Prostate gland (tissue), 2 donors: Measurements from ENCODE around the gene ST6GALNAC5. TPM values are rescaled to one million over a fixed set of nuclear protein-coding genes. Genes with fewer than 3 reads are reported as not detected.
A peak's percentile ranks its signal among the peaks of the same experiment; 100 is the strongest.

Source experiments
- DNase-seq: peaks from one replicate; pipeline ENCODE4 v3.0.0-alpha.2; 2019; ENCODE audit warnings: low spot score
- H3K27ac ChIP-seq, 2 donors: fragments of 200-600 bp; sonication (generic); 2 replicates each; pipeline ENCODE4 v1.5.1; 2017 to 2019
- H3K27me3 ChIP-seq: fragments of 200-600 bp; sonication (generic); replicated peaks from 2 replicates; pipeline ENCODE4 v1.5.1; 2019; ENCODE audit not compliant: insufficient read depth
- H3K36me3 ChIP-seq, 2 donors: fragments of 200-600 bp; sonication (generic); 1 replicate in 1 of 2; 2 replicates in 1 of 2; pipeline versions ENCODE4 v1.5.1 to v1.8.1; 2017 to 2019
- H3K4me1 ChIP-seq: fragments of 200-600 bp; sonication (generic); replicated peaks from 2 replicates; pipeline ENCODE4 v1.5.1; 2019
- H3K4me3 ChIP-seq, 2 donors: fragments of 200-600 bp; sonication (generic); 2 replicates each; pipeline ENCODE4 v1.5.1; 2017 to 2019
- H3K9me3 ChIP-seq: fragments of 200-600 bp; sonication (generic); 2 replicates; pipeline ENCODE4 v1.5.1; 2017
- POLR2A ChIP-seq: fragments of 450-650 bp; IDR thresholded peaks from one replicate; pipeline ENCODE4 v1.6.1; 2016; ENCODE audit warnings: antibody characterized with exemption, mild to moderate bottlenecking
- POLR2AphosphoS5 ChIP-seq: sonication (generic); formaldehyde crosslinking; IDR thresholded peaks from one replicate; pipeline ENCODE4 v1.6.1; 2017; ENCODE audit warnings: antibody characterized with exemption
- WGBS: methylation state at CpG from one replicate; pipeline ENCODE4 v1.1.5; 2018; 5-methylcytosine and 5-hydroxymethylcytosine counted together
- intact Hi-C: fragments of 100-400 bp; cut with DNase I; formaldehyde crosslinking; loops from one replicate; pipeline ENCODE4 v1.14.2; 2022
- total RNA-seq, 2 donors: library from RNA; depleted of rRNA; stranded (reverse); fragments of >200 nt; gene quantifications; one replicate each; pipeline ENCODE4 v1.1.0, GENCODE V29; 2016
- TF ChIP-seq, protein P1 (sequence below), 4 experiments: fragments of 200-600 bp in 2 of 4; fragments of 450-650 bp in 2 of 4; sonication (generic) in 2 of 4; IDR thresholded peaks; 1 replicate in 3 of 4; 2 replicates in 1 of 4; pipeline ENCODE4 v1.5.1; 2016 to 2019; ENCODE audit warnings: antibody characterized with exemption in 4 of 4, mild to moderate bottlenecking in 2 of 4, moderate library complexity in 2 of 4

Gene ST6GALNAC5
- total RNA-seq, 2 donors from 2014 or later, result 4.8 to 18.5 TPM

GRCh38 chr1:76864383-76864782 is 2.9 kb upstream of the ST6GALNAC5 start:
- intact Hi-C loops, result loop anchor here (10.0 kb wide), 1 partner anchor 710 kb away; no protein-coding TSS in a partner anchor
- Histone ChIP-seq H3K4me3 (no peak overlapping the region), H3K27me3 (peaks cover 14% of the 10 kb centered on the region), H3K9me3 (no peaks in the 10 kb centered on the region), H3K4me1 (peaks cover 9% of the 10 kb centered on the region), H3K36me3 (no peaks in the 10 kb centered on the region), H3K27ac (no peak overlapping the region)
- 69% methylated on average over 5 of the region's 5 CpGs for WGBS
- DNase-seq, result no peak
- TF ChIP-seq, protein P1, sequence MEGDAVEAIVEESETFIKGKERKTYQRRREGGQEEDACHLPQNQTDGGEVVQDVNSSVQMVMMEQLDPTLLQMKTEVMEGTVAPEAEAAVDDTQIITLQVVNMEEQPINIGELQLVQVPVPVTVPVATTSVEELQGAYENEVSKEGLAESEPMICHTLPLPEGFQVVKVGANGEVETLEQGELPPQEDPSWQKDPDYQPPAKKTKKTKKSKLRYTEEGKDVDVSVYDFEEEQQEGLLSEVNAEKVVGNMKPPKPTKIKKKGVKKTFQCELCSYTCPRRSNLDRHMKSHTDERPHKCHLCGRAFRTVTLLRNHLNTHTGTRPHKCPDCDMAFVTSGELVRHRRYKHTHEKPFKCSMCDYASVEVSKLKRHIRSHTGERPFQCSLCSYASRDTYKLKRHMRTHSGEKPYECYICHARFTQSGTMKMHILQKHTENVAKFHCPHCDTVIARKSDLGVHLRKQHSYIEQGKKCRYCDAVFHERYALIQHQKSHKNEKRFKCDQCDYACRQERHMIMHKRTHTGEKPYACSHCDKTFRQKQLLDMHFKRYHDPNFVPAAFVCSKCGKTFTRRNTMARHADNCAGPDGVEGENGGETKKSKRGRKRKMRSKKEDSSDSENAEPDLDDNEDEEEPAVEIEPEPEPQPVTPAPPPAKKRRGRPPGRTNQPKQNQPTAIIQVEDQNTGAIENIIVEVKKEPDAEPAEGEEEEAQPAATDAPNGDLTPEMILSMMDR (IDR thresholded peaks at IDR 0.05), result no peak
- TF ChIP-seq POLR2AphosphoS5, result no peak
- no peak for TF ChIP-seq POLR2A

DNA sequence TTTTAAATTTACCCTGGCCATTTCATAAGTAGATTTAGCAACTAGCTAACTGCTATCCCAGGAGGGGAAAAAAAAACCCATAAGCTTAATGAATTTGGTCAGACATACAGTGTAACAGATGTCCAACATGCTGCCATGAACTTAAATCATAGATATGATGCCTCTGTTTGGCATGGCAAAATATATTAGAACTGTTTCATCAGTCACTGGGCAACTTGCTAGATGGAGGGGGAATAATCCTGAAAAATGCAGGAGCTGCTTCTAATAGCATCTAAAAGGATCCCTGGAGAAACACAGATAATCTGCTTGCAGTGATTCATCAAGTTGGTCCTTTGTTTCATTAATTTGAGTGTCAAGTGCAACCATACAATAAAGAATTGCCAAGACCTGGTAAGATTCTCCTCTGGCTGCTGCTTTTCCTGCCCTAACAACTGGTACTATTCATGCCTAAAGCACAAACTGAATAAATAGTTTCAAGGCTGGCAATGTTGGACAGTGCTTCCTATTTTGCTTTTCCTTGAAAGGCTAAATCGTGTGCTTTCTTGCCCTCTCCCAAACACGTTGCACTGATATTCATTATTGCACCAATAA is 1.5 kb upstream of the ST6GALNAC5 start:
- Histone ChIP-seq H3K27ac (no peak overlapping the region), H3K36me3 (no peaks in the 10 kb centered on the region), H3K9me3 (no peaks in the 10 kb centered on the region), H3K4me1 (peaks cover 9% of the 10 kb centered on the region), H3K4me3 (no peak overlapping the region), H3K27me3 (peaks cover 14% of the 10 kb centered on the region)
- no peak for TF ChIP-seq POLR2A
- TF ChIP-seq, protein P1 (IDR thresholded peaks at IDR 0.05), result no peak
- TF ChIP-seq POLR2AphosphoS5, result no peak
- no peak for DNase-seq
- intact Hi-C loops, result loop anchor here (5.0 to 10.0 kb wide), 2 partner anchors 533 to 711 kb away; no protein-coding TSS in a partner anchor
- WGBS, result 75% methylated on average over 2 of the region's 2 CpGs

DNA sequence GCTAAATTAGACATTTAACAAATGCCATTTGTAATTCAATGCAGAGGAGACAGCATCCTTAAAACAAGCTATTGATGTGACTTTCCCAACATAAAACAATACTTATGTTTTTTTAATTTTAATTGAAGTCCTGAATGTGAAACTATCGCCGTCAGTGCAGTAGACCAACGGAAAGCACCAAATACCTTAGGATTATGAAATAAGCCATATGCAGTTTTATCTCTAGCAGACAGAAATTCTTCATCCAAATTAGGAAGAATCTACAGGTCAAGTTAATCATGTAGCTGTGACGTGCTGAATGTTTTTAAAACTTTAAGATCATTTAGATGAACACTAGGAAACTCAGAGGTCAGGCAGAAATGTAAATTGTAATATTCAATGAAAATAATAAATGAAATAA is 714 bp upstream of the ST6GALNAC5 start:
- Histone ChIP-seq H3K9me3 (no peaks in the 10 kb centered on the region), H3K27ac (no peak overlapping the region), H3K27me3 (peaks cover 14% of the 10 kb centered on the region), H3K36me3 (no peaks in the 10 kb centered on the region), H3K4me3 (no peak overlapping the region), H3K4me1 (peaks cover 9% of the 10 kb centered on the region)
- TF ChIP-seq POLR2AphosphoS5 (no peak), POLR2A (no peak)
- TF ChIP-seq, protein P1 (IDR thresholded peaks at IDR 0.05), result no peak
- WGBS, result 82% methylated on average over 4 of the region's 4 CpGs
- DNase-seq, result no peak
- intact Hi-C loops, result loop anchor here (5.0 to 10.0 kb wide), 2 partner anchors 534 to 712 kb away; no protein-coding TSS in a partner anchor

DNA sequence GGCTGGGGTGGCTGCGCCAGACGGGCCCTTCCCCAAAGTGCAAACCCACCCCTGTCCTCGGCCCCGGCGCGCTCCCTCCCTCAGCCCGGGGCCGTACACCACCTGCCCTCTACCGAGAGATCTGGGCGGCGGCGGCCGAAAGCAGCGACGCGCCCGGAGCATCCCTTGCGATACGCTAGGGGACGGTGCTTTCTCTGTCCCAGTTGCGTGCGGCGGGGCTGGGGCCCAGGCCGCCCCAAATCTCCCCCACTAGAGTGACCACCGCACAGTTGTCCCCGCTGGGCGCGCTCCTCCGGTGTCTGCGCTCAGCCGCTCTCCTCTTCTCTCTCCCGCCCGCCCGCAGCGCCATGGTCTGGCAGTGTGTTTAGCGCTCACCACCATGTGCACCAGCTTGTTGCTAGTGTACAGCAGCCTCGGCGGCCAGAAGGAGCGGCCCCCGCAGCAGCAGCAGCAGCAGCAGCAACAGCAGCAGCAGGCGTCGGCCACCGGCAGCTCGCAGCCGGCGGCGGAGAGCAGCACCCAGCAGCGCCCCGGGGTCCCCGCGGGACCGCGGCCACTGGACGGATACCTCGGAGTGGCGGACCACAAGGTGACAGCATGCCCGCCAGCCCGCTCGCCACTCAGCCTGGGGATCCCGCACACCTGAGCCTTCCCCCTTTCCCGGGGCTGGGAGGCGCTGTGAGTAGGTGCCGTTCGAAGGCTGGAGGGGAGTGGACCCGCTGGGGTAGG is 1.0 kb downstream of the ST6GALNAC5 start:
- Histone ChIP-seq H3K4me3 (peak overlapping the region; percentile 16 to 17), H3K27me3 (peaks cover 14% of the 10 kb centered on the region), H3K9me3 (no peaks in the 10 kb centered on the region), H3K36me3 (no peaks in the 10 kb centered on the region), H3K27ac (no peak overlapping the region), H3K4me1 (peaks cover 9% of the 10 kb centered on the region)
- WGBS, result under 1% methylated on average over 61 of the region's 65 CpGs
- DNase-seq, result no peak
- intact Hi-C loops, result loop anchor here (5.0 to 10.0 kb wide), 2 partner anchors 536 to 714 kb away; no protein-coding TSS in a partner anchor
- TF ChIP-seq POLR2A (no peak), POLR2AphosphoS5 (no peak)
- TF ChIP-seq, protein P1 (IDR thresholded peaks at IDR 0.05), result peak in 1 of 4 experiments; percentile 8
